OCI-LY1 (cell line): Measurements from ENCODE around the gene MTRFR.
"Not testable (repeated sequence)": the region's sequence is repeated elsewhere in the genome, so short reads cannot be mapped to it uniquely, and the experiment has no call there.

Source experiments
- EZH2 ChIP-seq: fragments of 200-600 bp; sonication (generic), shearing (Covaris generic); IDR thresholded peaks from 2 replicates; pipeline ENCODE4 v1.8.0; 2017; ENCODE audit warnings: borderline replicate concordance, mixed run types, mild to moderate bottlenecking, antibody characterized with exemption, low read length, moderate library complexity, mixed read lengths
- TF ChIP-seq, protein P1 (sequence below): fragments of 200-600 bp; sonication (generic), shearing (Covaris generic); IDR thresholded peaks from 2 replicates; pipeline ENCODE4 v1.5.1; 2017; ENCODE audit warnings: mild to moderate bottlenecking, antibody characterized with exemption, low read length, moderate library complexity, mixed read lengths

DNA sequence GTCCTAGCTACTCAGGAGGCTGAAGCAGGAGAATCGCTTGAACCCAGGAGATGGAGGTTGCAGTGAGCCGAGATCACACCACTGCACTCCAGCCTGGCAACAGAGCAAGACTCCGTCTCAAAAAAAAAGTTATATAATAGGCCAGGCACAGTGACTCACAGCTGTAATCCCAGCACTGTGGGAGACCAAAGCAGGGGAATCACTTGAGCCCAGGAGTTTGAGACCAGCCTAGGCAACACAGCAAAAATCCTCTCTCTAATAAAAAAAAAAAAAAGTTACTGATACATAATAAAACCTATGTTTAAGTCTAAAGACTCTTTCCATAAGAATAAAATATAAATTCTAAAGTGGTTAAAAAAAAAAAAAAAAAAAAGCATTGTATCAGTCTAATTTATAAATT is 26.4 kb upstream of the MTRFR start:
- TF ChIP-seq, protein P1, sequence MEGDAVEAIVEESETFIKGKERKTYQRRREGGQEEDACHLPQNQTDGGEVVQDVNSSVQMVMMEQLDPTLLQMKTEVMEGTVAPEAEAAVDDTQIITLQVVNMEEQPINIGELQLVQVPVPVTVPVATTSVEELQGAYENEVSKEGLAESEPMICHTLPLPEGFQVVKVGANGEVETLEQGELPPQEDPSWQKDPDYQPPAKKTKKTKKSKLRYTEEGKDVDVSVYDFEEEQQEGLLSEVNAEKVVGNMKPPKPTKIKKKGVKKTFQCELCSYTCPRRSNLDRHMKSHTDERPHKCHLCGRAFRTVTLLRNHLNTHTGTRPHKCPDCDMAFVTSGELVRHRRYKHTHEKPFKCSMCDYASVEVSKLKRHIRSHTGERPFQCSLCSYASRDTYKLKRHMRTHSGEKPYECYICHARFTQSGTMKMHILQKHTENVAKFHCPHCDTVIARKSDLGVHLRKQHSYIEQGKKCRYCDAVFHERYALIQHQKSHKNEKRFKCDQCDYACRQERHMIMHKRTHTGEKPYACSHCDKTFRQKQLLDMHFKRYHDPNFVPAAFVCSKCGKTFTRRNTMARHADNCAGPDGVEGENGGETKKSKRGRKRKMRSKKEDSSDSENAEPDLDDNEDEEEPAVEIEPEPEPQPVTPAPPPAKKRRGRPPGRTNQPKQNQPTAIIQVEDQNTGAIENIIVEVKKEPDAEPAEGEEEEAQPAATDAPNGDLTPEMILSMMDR: not testable (repeated sequence)
- not testable (repeated sequence) for TF ChIP-seq EZH2
